NCI-H187 treated with DMSO at 0.1 percent for 48 hours (cell line): ENCODE results near the gene PLD5.
"Not testable (repeated sequence)": the region's sequence is repeated elsewhere in the genome, so short reads cannot be mapped to it uniquely, and the experiment has no call there.

Experiments used
- DNase-seq: peaks from one replicate; lab custom pipeline; 2025; lab: John Stamatoyannopoulos, UW

Gene PLD5

GRCh38 chr1:242162140-242162539 lies 362.4 kb downstream of the PLD5 start:
- no peak for DNase-seq

- no peak for DNase-seq
Observed at GRCh38 chr1:242147096-242147976, 377.2 kb downstream of the PLD5 start.

- DNase-seq: no peak
Observed at GRCh38 chr1:242146652-242147051, 377.8 kb downstream of the PLD5 start.

GRCh38 chr1:242140836-242141235 lies 383.7 kb downstream of the PLD5 start:
- DNase-seq: no peak

GRCh38 chr1:242139986-242140385 lies 384.5 kb downstream of the PLD5 start:
- no peak for DNase-seq

GRCh38 chr1:242139442-242139841 lies 385.1 kb downstream of the PLD5 start:
- DNase-seq: no peak

- no peak for DNase-seq
Observed at GRCh38 chr1:242133796-242134195, 390.7 kb downstream of the PLD5 start.

- no peak for DNase-seq
Observed at GRCh38 chr1:242133351-242133750, 391.1 kb downstream of the PLD5 start.

- no peak for DNase-seq
Observed at GRCh38 chr1:242132121-242132817, 392.2 kb downstream of the PLD5 start.

- no peak for DNase-seq
Observed at GRCh38 chr1:242128951-242129502, 395.5 kb downstream of the PLD5 start.

- DNase-seq: no peak
Observed at GRCh38 chr1:242120432-242120831, 404.1 kb downstream of the PLD5 start.

GRCh38 chr1:242100921-242101320 lies 423.6 kb downstream of the PLD5 start:
- DNase-seq: no peak

GRCh38 chr1:242097283-242097682 lies 427.2 kb downstream of the PLD5 start:
- not testable (repeated sequence) for DNase-seq

- no peak for DNase-seq
Observed at GRCh38 chr1:242093116-242093515, 431.4 kb downstream of the PLD5 start.

GRCh38 chr1:242089911-242090310 lies 434.6 kb downstream of the PLD5 start:
- no peak for DNase-seq

- DNase-seq: no peak
Observed at GRCh38 chr1:242088875-242089274, 435.6 kb downstream of the PLD5 start.

GRCh38 chr1:242086706-242087105 lies 437.8 kb downstream of the PLD5 start:
- no peak for DNase-seq

- DNase-seq: no peak
Observed at GRCh38 chr1:242086093-242086492, 438.4 kb downstream of the PLD5 start.

GRCh38 chr1:242083742-242084141 lies 440.8 kb downstream of the PLD5 start:
- no peak for DNase-seq

- no peak for DNase-seq
Observed at GRCh38 chr1:242081446-242081845, 443.1 kb downstream of the PLD5 start.

GRCh38 chr1:242065813-242066212 lies 458.7 kb downstream of the PLD5 start:
- DNase-seq: no peak

- DNase-seq: no peak
Observed at GRCh38 chr1:242062271-242062670, 462.2 kb downstream of the PLD5 start.

- no peak for DNase-seq
Observed at GRCh38 chr1:242059976-242060375, 464.5 kb downstream of the PLD5 start.
